ENCODE results near the gene GALNT2. TPM values are rescaled to one million over a fixed set of nuclear protein-coding genes. Genes with fewer than 3 reads are reported as not detected.

Gene GALNT2
- total and polyA plus RNA-seq, 2 donors (not counting 1 experiment from before 2014, with no cell fraction given): 19.0 to 184 TPM

DNA sequence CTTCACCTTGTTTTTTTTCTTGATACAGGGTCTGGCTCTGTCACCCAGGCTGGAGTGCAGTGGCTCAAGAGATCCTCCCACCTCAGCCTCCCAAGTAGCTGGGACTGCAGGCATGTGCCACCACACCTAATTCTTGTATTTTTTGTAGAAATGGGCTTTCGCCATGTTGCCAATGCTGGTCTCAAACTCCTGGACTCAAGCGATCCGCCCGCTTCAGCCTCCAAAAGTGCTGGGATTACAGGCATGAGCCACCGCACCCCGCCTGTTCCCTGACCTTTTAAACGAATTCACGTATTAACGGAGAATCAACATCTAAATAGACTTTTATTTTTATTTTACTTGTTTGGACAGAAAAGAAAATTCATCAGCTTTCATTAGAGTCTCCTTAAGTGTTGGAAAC is 254.3 kb downstream of the GALNT2 start:
- CTCF ChIA-PET: no interaction called here
- H2AFZ ChIP-seq (ENCODE audit: insufficient read depth, low read depth, low read length, poor library complexity, severe bottlenecking): no peak overlapping the region
- Mint-ChIP-seq H3K27ac (no peak overlapping the region), H3K27me3 (peaks cover 7% of the 10 kb centered on the region), H3K9me3 (ENCODE audit: insufficient read depth) (no peaks in the 10 kb centered on the region), H3K4me1 (no peaks in the 10 kb centered on the region), H3K4me3 (no peak overlapping the region)
- no peak overlapping the region for H3K27ac ChIP-seq (ENCODE audit: low read length in 2 of 2)
- POLR2A ChIA-PET: no interaction called here
- ATAC-seq (ENCODE audit: low read depth) (no peak), DNase-seq (no peak)
- H3K9me3 ChIP-seq (ENCODE audit: control extremely low read depth in 1 of 3, control insufficient read depth in 2 of 3, insufficient read depth in 1 of 3, low read length in 2 of 3): no peaks in the 10 kb centered on the region
- no peaks in the 10 kb centered on the region for H3K36me3 ChIP-seq (replicated peaks in 1 of 2; ENCODE audit: control extremely low read depth in 1 of 2, control insufficient read depth in 1 of 2, extremely low read depth in 1 of 2, insufficient read depth in 2 of 2, low read length in 1 of 2)
- H4K20me1 ChIP-seq (ENCODE audit: control insufficient read depth, insufficient read depth, low read length, poor library complexity, severe bottlenecking): no peaks in the 10 kb centered on the region
- no peaks in the 10 kb centered on the region for H3K27me3 ChIP-seq (replicated peaks in 1 of 4; ENCODE audit: control extremely low read depth in 1 of 4, control insufficient read depth in 3 of 4, insufficient read depth in 4 of 4, low read length in 3 of 4)
- H3K4me1 ChIP-seq (ENCODE audit: control insufficient read depth in 2 of 2, insufficient read depth in 2 of 2, low read length in 2 of 2): no peaks in the 10 kb centered on the region
- H3K4me3 ChIP-seq (ENCODE audit: control extremely low read depth in 1 of 5, extremely low read depth in 1 of 5, insufficient read depth in 1 of 5, low read depth in 2 of 5, low read length in 4 of 5): no peak overlapping the region
- no peak overlapping the region for H3K4me2 ChIP-seq (replicated peaks; ENCODE audit: low read depth, low read length, poor library complexity, severe bottlenecking)
- no peaks in the 10 kb centered on the region for H3K79me2 ChIP-seq (ENCODE audit: control insufficient read depth, insufficient read depth, low read length)
- H3K9ac ChIP-seq (ENCODE audit: low read length): no peak overlapping the region
- intact Hi-C loops (cut with micrococcal nuclease): no loop called here
- TF ChIP-seq CTCF (IDR thresholded peaks at IDR 0.05): no peak
- TF ChIP-seq EZH2 (IDR thresholded peaks at IDR 0.05; ENCODE audit: borderline replicate concordance, insufficient read depth, low read depth, low read length, poor library complexity, severe bottlenecking): no peak
- 96% methylated on average over 4 of the region's 9 CpGs for WGBS (ENCODE audit: insufficient coverage)

DNA sequence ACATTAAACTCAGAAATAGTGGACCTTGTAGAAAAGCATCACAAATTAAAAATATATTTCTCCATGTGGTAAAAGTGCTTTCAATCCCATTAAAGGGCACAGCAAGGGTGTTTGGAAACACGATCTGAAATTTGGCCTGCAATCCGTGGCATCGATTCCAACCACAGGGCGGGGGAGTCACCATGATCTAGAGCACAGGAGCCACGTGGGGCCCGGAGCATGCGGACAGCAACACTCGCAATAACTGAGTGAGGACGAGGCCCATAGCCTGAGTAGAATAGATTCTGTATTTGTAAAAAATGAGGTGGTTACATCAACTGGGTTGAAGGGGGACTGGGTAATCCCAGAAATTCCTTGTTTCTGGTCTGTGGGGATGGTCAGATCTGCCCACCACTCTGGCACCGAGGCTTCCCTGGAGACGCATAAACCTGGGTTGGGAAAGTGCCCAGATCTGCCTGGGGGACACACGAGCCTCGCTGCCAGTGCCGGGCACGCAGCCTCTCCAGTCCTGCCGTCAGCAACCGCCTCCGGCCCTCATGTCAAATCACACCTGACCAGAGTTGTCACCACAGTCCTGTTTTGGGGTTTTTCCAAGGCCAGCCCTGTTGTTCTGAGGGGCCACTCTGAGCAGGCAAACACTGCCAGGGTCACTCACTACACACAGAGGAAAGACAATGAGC is 254.8 kb downstream of the GALNT2 start:
- ATAC-seq (ENCODE audit: low read depth) (no peak), DNase-seq (no peak)
- no peak overlapping the region for H3K9ac ChIP-seq (ENCODE audit: low read length)
- no peaks in the 10 kb centered on the region for H3K9me3 ChIP-seq (ENCODE audit: control extremely low read depth in 1 of 3, control insufficient read depth in 2 of 3, insufficient read depth in 1 of 3, low read length in 2 of 3)
- H3K27ac Mint-ChIP-seq: no peak overlapping the region
- TF ChIP-seq EZH2 (IDR thresholded peaks at IDR 0.05; ENCODE audit: borderline replicate concordance, insufficient read depth, low read depth, low read length, poor library complexity, severe bottlenecking): no peak
- no peak for TF ChIP-seq CTCF (IDR thresholded peaks at IDR 0.05)
- H3K27me3 ChIP-seq (replicated peaks in 1 of 4; ENCODE audit: control extremely low read depth in 1 of 4, control insufficient read depth in 3 of 4, insufficient read depth in 4 of 4, low read length in 3 of 4): no peaks in the 10 kb centered on the region
- no peak overlapping the region for H3K4me3 ChIP-seq (ENCODE audit: control extremely low read depth in 1 of 5, extremely low read depth in 1 of 5, insufficient read depth in 1 of 5, low read depth in 2 of 5, low read length in 4 of 5)
- POLR2A ChIA-PET: no interaction called here
- no peak overlapping the region for H2AFZ ChIP-seq (ENCODE audit: insufficient read depth, low read depth, low read length, poor library complexity, severe bottlenecking)
- no peaks in the 10 kb centered on the region for H3K9me3 Mint-ChIP-seq (ENCODE audit: insufficient read depth)
- 94% methylated on average over 18 of the region's 18 CpGs for WGBS (ENCODE audit: insufficient coverage)
- no peaks in the 10 kb centered on the region for H3K4me1 Mint-ChIP-seq
- H3K4me1 ChIP-seq (ENCODE audit: control insufficient read depth in 2 of 2, insufficient read depth in 2 of 2, low read length in 2 of 2): no peaks in the 10 kb centered on the region
- H4K20me1 ChIP-seq (ENCODE audit: control insufficient read depth, insufficient read depth, low read length, poor library complexity, severe bottlenecking): no peaks in the 10 kb centered on the region
- CTCF ChIA-PET: no interaction called here
- no peaks in the 10 kb centered on the region for H3K36me3 ChIP-seq (replicated peaks in 1 of 2; ENCODE audit: control extremely low read depth in 1 of 2, control insufficient read depth in 1 of 2, extremely low read depth in 1 of 2, insufficient read depth in 2 of 2, low read length in 1 of 2)
- H3K79me2 ChIP-seq (ENCODE audit: control insufficient read depth, insufficient read depth, low read length): no peaks in the 10 kb centered on the region
- H3K27me3 Mint-ChIP-seq: peaks cover 7% of the 10 kb centered on the region
- H3K4me2 ChIP-seq (replicated peaks; ENCODE audit: low read depth, low read length, poor library complexity, severe bottlenecking): no peak overlapping the region
- no peak overlapping the region for H3K27ac ChIP-seq (ENCODE audit: low read length in 2 of 2)
- intact Hi-C loops (cut with micrococcal nuclease): no loop called here
- no peak overlapping the region for H3K4me3 Mint-ChIP-seq
